Measurements from ENCODE around the gene NAMPT.

NAMPT gene

GRCh38 chr7:106285051-106285854 is 470 bp upstream of the NAMPT start:
- no peak for TF ChIP-seq CTCF (conservative IDR thresholded peaks at IDR 0.05; ENCODE audit: low read depth, low read length)
- H3K4me3 ChIP-seq (ENCODE audit: low read length): peak overlapping the region; percentile 85
- peak; percentile 92 for DNase-seq (ENCODE audit: low read depth)

GRCh38 chr7:106283831-106284713 is 711 bp downstream of the NAMPT start:
- no peak for TF ChIP-seq CTCF (conservative IDR thresholded peaks at IDR 0.05; ENCODE audit: low read depth, low read length)
- DNase-seq (ENCODE audit: low read depth): no peak
- H3K4me3 ChIP-seq (ENCODE audit: low read length): peak overlapping the region; percentile 85

GRCh38 chr7:106283501-106283830 is 1.3 kb downstream of the NAMPT start:
- TF ChIP-seq CTCF (conservative IDR thresholded peaks at IDR 0.05; ENCODE audit: low read depth, low read length): no peak
- H3K4me3 ChIP-seq (ENCODE audit: low read length): peak overlapping the region; percentile 85
- no peak for DNase-seq (ENCODE audit: low read depth)

- DNase-seq (ENCODE audit: low read depth): no peak
- H3K4me3 ChIP-seq (ENCODE audit: low read length): no peak overlapping the region
- no peak for TF ChIP-seq CTCF (conservative IDR thresholded peaks at IDR 0.05; ENCODE audit: low read depth, low read length)
Measured at GRCh38 chr7:106282852-106283251, 1.9 kb downstream of the NAMPT start.

GRCh38 chr7:106282390-106282789 is 2.4 kb downstream of the NAMPT start:
- no peak overlapping the region for H3K4me3 ChIP-seq (ENCODE audit: low read length)
- TF ChIP-seq CTCF (conservative IDR thresholded peaks at IDR 0.05; ENCODE audit: low read depth, low read length): no peak
- DNase-seq (ENCODE audit: low read depth): no peak

GRCh38 chr7:106281585-106282318 is 3.0 kb downstream of the NAMPT start:
- TF ChIP-seq CTCF (conservative IDR thresholded peaks at IDR 0.05; ENCODE audit: low read depth, low read length): no peak
- DNase-seq (ENCODE audit: low read depth): no peak
- no peak overlapping the region for H3K4me3 ChIP-seq (ENCODE audit: low read length)
